ENCODE data around the gene CYP3A7.

DNA sequence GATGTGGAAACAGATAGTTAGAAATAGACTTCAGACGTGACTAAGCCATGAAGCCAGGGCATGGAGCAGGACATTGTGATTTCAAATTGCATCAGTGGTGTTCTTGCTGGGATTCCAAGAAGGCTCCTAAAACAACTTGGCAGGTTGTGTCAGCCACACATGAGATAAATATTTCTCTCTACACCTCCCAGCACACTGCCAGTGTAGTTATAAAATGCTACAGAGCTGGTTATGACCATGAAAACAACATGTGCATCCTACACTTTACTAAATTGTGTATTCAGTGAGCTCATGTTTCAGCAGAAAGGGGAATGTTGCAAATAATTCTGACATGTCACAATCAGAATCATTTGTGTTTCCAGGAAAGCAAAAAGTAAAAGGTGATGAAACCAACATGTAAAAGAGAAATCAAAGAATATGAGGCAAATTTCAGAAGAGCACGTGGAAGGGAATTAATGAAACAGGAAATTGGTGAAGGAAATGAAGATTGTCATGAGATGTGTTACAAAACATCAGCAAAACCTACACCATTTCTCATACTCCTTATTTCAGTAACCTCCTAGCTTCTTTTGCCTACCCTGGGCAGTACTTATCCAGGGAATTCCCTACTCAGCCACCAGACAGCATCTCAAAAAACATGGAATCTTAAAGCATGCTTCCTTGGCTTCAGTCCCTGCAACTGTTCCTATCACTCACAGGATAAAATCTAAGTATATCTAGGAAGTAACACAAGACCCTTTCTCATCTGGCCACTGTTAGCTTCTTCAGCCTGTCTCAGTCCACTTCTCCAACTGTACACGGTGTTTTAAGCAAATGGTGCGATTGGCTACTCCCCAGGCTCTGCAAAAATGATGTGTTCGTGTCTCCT is 5.8 kb upstream of the CYP3A7 start:
- TF ChIP-seq CTCF (conservative IDR thresholded peaks at IDR 0.05 in 1 of 2, IDR thresholded peaks at IDR 0.05 in 1 of 2; ENCODE audit: extremely low read depth in 1 of 2, insufficient read depth in 1 of 2, low read depth in 1 of 2, low read length in 2 of 2) (no peak), EZH2 (IDR thresholded peaks at IDR 0.05; ENCODE audit: borderline replicate concordance, low read length) (no peak)
